Gastroesophageal sphincter (tissue), 4 donors: Measurements from ENCODE around the gene LIMS2. TPM values are rescaled to one million over a fixed set of nuclear protein-coding genes. Genes with fewer than 3 reads are reported as not detected.

ENCODE experiments used
- ATAC-seq: fragments of 150-250 bp; one replicate; pipeline ENCODE4 v1.9.1; 2016; ENCODE audit warnings: mild to moderate bottlenecking, moderate library complexity
- H3K27ac ChIP-seq, 4 donors: fragments of 200-600 bp; sonication (generic) in 3 of 4; 1 replicate in 3 of 4; 2 replicates in 1 of 4; pipeline ENCODE4 v1.5.1; 2016 to 2019
- H3K27me3 ChIP-seq: fragments of 200-600 bp; sonication (generic); one replicate; pipeline ENCODE4 v1.5.1; 2019
- H3K36me3 ChIP-seq, 2 donors: fragments of 200-600 bp; sonication (generic); one replicate each; pipeline ENCODE4 v1.5.1; 2019; ENCODE audit warnings: control low read depth in 1 of 2
- H3K4me1 ChIP-seq, 3 donors: fragments of 200-600 bp; sonication (generic); 1 replicate in 2 of 3; 2 replicates in 1 of 3; pipeline ENCODE4 v1.5.1; 2016 to 2019; ENCODE audit warnings: control low read depth in 2 of 3
- H3K4me3 ChIP-seq, 2 donors: fragments of 200-600 bp; sonication (generic); one replicate each; pipeline ENCODE4 v1.5.1; 2019; ENCODE audit warnings: mild to moderate bottlenecking in 1 of 2, moderate library complexity in 1 of 2
- H3K9me3 ChIP-seq, 3 donors: fragments of 200-600 bp; sonication (generic); one replicate each; pipeline ENCODE4 v1.5.1; 2017 to 2019; ENCODE audit warnings: control low read depth in 2 of 3
- EP300 ChIP-seq: sonication (generic); formaldehyde crosslinking; IDR thresholded peaks from one replicate; pipeline ENCODE4 v1.6.1; 2017; ENCODE audit warnings: antibody characterized with exemption, mild to moderate bottlenecking
- POLR2A ChIP-seq, 2 donors: fragments of 450-650 bp; IDR thresholded peaks; one replicate each; pipeline ENCODE4 v1.6.1; 2017; ENCODE audit warnings: antibody characterized with exemption in 2 of 2, mild to moderate bottlenecking in 2 of 2, moderate library complexity in 1 of 2
- POLR2AphosphoS5 ChIP-seq: sonication (generic); formaldehyde crosslinking; IDR thresholded peaks from one replicate; pipeline ENCODE4 v1.6.1; 2017; ENCODE audit warnings: antibody characterized with exemption
- WGBS, 2 donors: methylation state at CpG; one replicate each; pipeline ENCODE4 v1.1.5; 2018; ENCODE audit warnings: low coverage in 1 of 2; 5-methylcytosine and 5-hydroxymethylcytosine counted together
- total RNA-seq, 4 donors: library from RNA; depleted of rRNA; stranded (reverse); fragments of >200 nt; gene quantifications; one replicate each; pipeline ENCODE4 v1.1.0, GENCODE V29; 2016
- TF ChIP-seq, protein P1 (sequence below), 4 experiments: fragments of 200-600 bp in 2 of 4; fragments of 450-650 bp in 2 of 4; sonication (generic) in 1 of 4; IDR thresholded peaks; one replicate each; pipeline ENCODE4 v1.5.1; 2017 to 2019; ENCODE audit warnings: antibody characterized with exemption in 4 of 4, mild to moderate bottlenecking in 2 of 4, moderate library complexity in 2 of 4

LIMS2 gene
- total RNA-seq, 4 donors from 2014 or later = 81.4 to 275 (median 124) TPM

DNA sequence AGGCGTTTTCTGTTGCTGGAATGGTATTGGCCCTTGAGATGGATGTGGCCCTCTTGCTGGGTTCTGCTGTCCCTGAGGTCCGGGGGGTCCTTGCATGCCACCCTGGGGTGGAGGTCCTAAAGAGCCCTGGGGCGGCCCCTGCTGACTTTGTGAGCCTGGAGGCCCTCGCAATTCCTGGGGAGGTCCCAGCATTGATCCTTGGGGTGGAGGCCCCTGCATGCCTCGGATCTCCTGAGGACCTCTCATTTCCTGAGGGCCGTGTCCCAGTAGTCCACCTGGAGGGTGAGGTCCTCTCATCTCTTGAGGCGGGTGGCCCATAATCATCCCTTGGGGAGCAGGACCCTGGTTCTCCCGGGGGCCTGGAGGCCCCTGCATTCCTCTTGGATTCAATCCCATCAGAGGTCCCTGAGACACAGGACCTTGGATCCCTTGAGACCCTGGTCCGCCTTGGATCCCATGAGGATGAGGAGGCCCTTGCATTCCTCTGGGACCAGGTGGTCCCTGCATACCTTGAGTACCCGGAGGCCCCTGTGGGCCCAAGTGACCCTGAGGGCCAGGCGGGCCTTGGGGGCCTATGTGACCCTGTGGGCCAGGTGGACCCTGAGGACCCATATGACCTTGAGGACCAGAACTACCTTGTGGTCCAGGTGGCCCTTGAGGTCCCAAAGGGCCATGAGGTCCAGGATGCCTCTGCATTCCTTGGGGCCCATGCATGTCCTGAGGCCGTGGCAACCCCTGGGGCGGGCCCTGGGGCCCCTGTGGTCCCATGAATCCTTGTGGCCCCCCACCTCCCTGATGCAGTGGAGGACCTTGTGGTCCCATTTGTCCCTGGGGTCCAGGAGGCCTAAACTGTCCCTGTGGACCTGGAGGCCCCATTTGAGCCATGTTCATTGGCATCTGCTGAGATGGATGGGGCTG is 44.2 kb upstream of the LIMS2 start:
- no CpG with 5 or more reads among the region's 13 CpGs for WGBS, 2 donors
- H3K9me3 ChIP-seq = no peaks in the 10 kb centered on the region
- no peak for ATAC-seq
- TF ChIP-seq EP300 (no peak), POLR2A (IDR thresholded peaks at IDR 0.05) (no peak), POLR2AphosphoS5 (no peak)
- TF ChIP-seq, protein P1, sequence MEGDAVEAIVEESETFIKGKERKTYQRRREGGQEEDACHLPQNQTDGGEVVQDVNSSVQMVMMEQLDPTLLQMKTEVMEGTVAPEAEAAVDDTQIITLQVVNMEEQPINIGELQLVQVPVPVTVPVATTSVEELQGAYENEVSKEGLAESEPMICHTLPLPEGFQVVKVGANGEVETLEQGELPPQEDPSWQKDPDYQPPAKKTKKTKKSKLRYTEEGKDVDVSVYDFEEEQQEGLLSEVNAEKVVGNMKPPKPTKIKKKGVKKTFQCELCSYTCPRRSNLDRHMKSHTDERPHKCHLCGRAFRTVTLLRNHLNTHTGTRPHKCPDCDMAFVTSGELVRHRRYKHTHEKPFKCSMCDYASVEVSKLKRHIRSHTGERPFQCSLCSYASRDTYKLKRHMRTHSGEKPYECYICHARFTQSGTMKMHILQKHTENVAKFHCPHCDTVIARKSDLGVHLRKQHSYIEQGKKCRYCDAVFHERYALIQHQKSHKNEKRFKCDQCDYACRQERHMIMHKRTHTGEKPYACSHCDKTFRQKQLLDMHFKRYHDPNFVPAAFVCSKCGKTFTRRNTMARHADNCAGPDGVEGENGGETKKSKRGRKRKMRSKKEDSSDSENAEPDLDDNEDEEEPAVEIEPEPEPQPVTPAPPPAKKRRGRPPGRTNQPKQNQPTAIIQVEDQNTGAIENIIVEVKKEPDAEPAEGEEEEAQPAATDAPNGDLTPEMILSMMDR (IDR thresholded peaks at IDR 0.05) = no peak
- H3K4me3 ChIP-seq = no peak overlapping the region
- no peak overlapping the region for H3K27ac ChIP-seq
- no peaks in the 10 kb centered on the region for H3K27me3 ChIP-seq
- peaks cover 0 to 15% (median 0%) of the 10 kb centered on the region in 3 donors for H3K4me1 ChIP-seq
- H3K36me3 ChIP-seq = peaks cover 0 to 82% of the 10 kb centered on the region in 2 donors

GRCh38 chr2:127718271-127718670 is 42.9 kb upstream of the LIMS2 start:
- Histone ChIP-seq H3K4me1 (peaks cover 0 to 19% (median 0%) of the 10 kb centered on the region in 3 donors), H3K27ac (no peak overlapping the region), H3K36me3 (peaks cover 0 to 76% of the 10 kb centered on the region in 2 donors), H3K9me3 (no peaks in the 10 kb centered on the region), H3K27me3 (no peaks in the 10 kb centered on the region), H3K4me3 (no peak overlapping the region)
- WGBS, 2 donors = 95 to 100% methylated on average over 4 of the region's 4 CpGs
- TF ChIP-seq, protein P1 (IDR thresholded peaks at IDR 0.05) = no peak
- TF ChIP-seq EP300 (no peak), POLR2AphosphoS5 (no peak), POLR2A (IDR thresholded peaks at IDR 0.05) (no peak)
- ATAC-seq = no peak

DNA sequence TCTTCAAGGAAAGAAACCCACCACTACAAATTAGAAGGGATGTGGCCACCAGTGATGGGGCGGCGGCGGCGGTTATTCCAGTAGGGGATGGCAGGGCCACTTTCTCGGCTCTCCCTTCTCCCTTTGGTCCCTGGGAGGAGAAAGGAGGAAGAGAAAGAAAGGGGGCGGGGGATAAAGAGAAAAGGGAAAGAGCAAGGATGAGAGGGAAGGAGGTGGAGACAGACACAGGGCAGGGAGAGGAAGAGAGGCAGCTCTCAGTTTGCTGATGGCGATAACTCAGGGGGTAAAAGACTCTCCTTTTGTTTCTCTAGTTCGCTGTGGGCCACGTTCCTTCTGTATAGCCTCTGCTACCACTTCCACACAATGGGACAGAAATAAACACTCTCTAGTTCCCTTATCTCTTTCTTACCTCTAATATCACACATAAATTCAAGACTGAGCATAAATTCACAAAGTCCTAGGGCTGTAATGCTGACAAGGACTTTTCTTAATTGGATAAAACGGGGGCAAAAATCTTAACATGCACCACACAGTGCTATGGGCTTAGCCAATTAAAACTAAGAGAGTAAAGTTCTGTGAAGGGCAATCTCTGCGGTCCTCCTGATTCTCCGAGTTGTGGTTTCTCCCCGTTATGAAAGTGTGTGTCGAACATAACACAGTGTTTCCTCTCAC is 40.6 kb upstream of the LIMS2 start:
- ATAC-seq = no peak
- Histone ChIP-seq H3K27me3 (no peaks in the 10 kb centered on the region), H3K9me3 (no peaks in the 10 kb centered on the region), H3K27ac (no peak overlapping the region), H3K36me3 (peaks cover 0 to 68% of the 10 kb centered on the region in 2 donors), H3K4me1 (peaks cover 0 to 9% (median 0%) of the 10 kb centered on the region in 3 donors), H3K4me3 (no peak overlapping the region)
- 89 to 91% methylated on average over 11 to 14 of the region's 14 CpGs for WGBS, 2 donors
- TF ChIP-seq POLR2AphosphoS5 (no peak), POLR2A (IDR thresholded peaks at IDR 0.05) (no peak), EP300 (no peak)
- TF ChIP-seq, protein P1 (IDR thresholded peaks at IDR 0.05) = no peak

DNA sequence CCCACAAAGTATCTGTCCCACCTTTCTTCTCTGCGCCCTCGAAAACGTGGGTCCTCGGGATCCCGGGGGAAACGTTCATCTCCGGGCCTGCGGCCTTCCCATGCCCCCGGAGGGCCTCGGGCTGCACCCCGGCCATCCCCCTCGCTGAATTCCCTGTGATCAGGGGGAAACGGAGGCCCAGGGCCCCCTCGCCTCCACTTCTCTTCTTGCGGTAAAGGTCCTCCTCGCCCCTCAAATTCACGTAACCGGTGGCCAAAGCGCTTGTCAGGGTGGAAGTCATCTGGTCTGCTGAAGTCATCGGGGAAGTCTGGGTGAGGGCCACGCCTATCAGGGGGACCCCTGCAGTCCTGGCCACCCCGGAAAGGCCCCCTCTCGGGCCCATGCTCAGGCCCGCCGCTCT is 38.2 kb upstream of the LIMS2 start:
- WGBS, 2 donors = 85 to 87% methylated on average over 8 to 12 of the region's 25 CpGs
- ATAC-seq = no peak
- H3K36me3 ChIP-seq = peaks cover 0 to 68% of the 10 kb centered on the region in 2 donors

More for the DNA sequence above, 38.2 kb upstream of the LIMS2 start:
- Histone ChIP-seq H3K27me3 (no peaks in the 10 kb centered on the region), H3K9me3 (no peaks in the 10 kb centered on the region), H3K4me1 (peaks cover 0 to 10% (median 0%) of the 10 kb centered on the region in 3 donors), H3K4me3 (no peak overlapping the region), H3K27ac (no peak overlapping the region)
- TF ChIP-seq EP300 = no peak
- TF ChIP-seq, protein P1 (IDR thresholded peaks at IDR 0.05) = no peak
- TF ChIP-seq POLR2AphosphoS5 = no peak
- no peak for TF ChIP-seq POLR2A (IDR thresholded peaks at IDR 0.05)
